SK-N-SH treated with all-trans-retinoic acid at 6 μM for 48 hours (cell line): ENCODE data around the gene DDX49.

Source experiments
- ARNTL ChIP-seq: fragments of 450-650 bp; formaldehyde crosslinking; IDR thresholded peaks from 2 replicates; pipeline ENCODE4 v1.5.0; 2020; ENCODE audit warnings: low read depth, mild to moderate bottlenecking, moderate library complexity, borderline replicate concordance
- CSDC2 ChIP-seq: fragments of 250-450 bp; sonication (Bioruptor Pico); IDR thresholded peaks from 2 replicates; pipeline ENCODE4 v1.5.0; 2020; ENCODE audit warnings: mild to moderate bottlenecking, moderate library complexity
- ISL1 ChIP-seq: fragments of 250-450 bp; sonication (Bioruptor Pico); IDR thresholded peaks from 2 replicates; pipeline ENCODE4 v2.1.2; 2022; ENCODE audit warnings: mild to moderate bottlenecking, moderate library complexity
- OSR1 ChIP-seq: fragments of 250-450 bp; sonication (Bioruptor Pico); IDR thresholded peaks from 2 replicates; pipeline ENCODE4 v1.8.0; 2022; ENCODE audit warnings: moderate library complexity, mild to moderate bottlenecking, inconsistent platforms
- RARB ChIP-seq: fragments of 250-450 bp; sonication (Bioruptor Pico); IDR thresholded peaks from 2 replicates; pipeline ENCODE4 v1.8.0; 2021; ENCODE audit warnings: mild to moderate bottlenecking, moderate library complexity
- ZFP3 ChIP-seq: fragments of 250-450 bp; sonication (Bioruptor Pico); IDR thresholded peaks from 2 replicates; pipeline ENCODE4 v1.5.0; 2020; ENCODE audit warnings: mild to moderate bottlenecking, moderate library complexity
- ZFP30 ChIP-seq: fragments of 450-650 bp; formaldehyde crosslinking; IDR thresholded peaks from 2 replicates; pipeline ENCODE4 v1.5.0; 2022; ENCODE audit warnings: mild to moderate bottlenecking, moderate library complexity
- TF ChIP-seq, protein P1 (sequence below): fragments of 250-450 bp; sonication (Bioruptor Pico); IDR thresholded peaks from 2 replicates; pipeline ENCODE4 v1.8.0; 2020; ENCODE audit warnings: mild to moderate bottlenecking, moderate library complexity, borderline replicate concordance
- TF ChIP-seq, protein P2 (sequence below): fragments of 250-450 bp; sonication (Bioruptor Pico); IDR thresholded peaks from 2 replicates; pipeline ENCODE4 v1.5.1; 2020; ENCODE audit warnings: low read depth, mild to moderate bottlenecking, moderate library complexity
- TF ChIP-seq, protein P3 (sequence below): fragments of 250-450 bp; sonication (Bioruptor Pico); IDR thresholded peaks from 2 replicates; pipeline ENCODE4 v1.5.1; 2021; ENCODE audit warnings: mild to moderate bottlenecking, moderate library complexity
- TF ChIP-seq, protein P4 (sequence below): fragments of 250-450 bp; sonication (Bioruptor Pico); IDR thresholded peaks from 2 replicates; pipeline ENCODE4 v1.5.0; 2020; ENCODE audit warnings: mild to moderate bottlenecking, moderate library complexity

DNA sequence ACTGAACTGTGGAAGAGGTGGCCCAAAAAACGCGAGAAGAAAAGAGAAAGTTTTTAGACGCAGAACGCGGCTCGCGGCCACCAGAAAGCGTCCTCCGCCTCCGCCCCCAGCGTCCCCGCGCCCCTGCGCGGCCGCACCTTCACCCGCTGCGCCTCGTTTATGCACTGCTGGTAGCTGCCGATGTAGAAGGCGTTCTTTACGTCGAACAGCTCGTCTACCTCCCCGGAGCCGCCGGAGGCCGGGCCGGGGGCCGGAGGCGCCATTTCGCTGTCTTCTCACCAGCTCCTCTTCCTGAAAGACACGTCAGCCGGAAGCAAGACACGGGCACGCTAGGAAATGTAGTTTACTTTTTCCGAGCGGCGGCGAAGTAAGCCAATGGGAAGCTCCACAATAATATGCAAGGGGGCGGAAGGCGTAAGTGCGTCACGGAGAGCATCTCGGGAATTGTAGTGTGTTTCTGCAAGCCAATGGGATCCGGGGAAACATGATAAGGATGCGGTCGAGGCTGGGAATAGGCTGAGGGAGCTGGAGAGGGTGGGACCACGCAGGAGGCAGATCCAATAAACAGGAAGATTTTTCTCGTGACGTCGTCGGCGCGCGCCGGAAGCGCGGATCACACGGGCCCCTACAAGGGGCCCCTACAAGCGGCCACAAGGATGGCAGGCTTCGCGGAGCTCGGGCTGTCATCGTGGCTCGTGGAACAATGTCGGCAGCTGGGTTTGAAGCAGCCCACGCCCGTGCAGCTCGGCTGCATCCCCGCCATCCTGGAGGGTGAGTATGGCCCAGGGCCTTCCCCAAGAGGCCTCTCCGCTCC lies at the start of gene DDX49, which contains the start of gene COPE:
- TF ChIP-seq, protein P1, sequence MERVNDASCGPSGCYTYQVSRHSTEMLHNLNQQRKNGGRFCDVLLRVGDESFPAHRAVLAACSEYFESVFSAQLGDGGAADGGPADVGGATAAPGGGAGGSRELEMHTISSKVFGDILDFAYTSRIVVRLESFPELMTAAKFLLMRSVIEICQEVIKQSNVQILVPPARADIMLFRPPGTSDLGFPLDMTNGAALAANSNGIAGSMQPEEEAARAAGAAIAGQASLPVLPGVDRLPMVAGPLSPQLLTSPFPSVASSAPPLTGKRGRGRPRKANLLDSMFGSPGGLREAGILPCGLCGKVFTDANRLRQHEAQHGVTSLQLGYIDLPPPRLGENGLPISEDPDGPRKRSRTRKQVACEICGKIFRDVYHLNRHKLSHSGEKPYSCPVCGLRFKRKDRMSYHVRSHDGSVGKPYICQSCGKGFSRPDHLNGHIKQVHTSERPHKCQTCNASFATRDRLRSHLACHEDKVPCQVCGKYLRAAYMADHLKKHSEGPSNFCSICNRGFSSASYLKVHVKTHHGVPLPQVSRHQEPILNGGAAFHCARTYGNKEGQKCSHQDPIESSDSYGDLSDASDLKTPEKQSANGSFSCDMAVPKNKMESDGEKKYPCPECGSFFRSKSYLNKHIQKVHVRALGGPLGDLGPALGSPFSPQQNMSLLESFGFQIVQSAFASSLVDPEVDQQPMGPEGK (CRISPR knock-in tag), result no peak
- TF ChIP-seq ZFP30 (CRISPR knock-in tag), result no peak
- TF ChIP-seq ISL1, result no peak
- no peak for TF ChIP-seq ARNTL (CRISPR knock-in tag)
- TF ChIP-seq, protein P2, sequence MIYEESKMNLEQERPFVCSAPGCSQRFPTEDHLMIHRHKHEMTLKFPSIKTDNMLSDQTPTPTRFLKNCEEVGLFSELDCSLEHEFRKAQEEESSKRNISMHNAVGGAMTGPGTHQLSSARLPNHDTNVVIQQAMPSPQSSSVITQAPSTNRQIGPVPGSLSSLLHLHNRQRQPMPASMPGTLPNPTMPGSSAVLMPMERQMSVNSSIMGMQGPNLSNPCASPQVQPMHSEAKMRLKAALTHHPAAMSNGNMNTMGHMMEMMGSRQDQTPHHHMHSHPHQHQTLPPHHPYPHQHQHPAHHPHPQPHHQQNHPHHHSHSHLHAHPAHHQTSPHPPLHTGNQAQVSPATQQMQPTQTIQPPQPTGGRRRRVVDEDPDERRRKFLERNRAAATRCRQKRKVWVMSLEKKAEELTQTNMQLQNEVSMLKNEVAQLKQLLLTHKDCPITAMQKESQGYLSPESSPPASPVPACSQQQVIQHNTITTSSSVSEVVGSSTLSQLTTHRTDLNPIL (CRISPR knock-in tag), result no peak
- TF ChIP-seq RARB, result no peak
- 0 out of 2 replicates have a peak, but pooled peaks have one; percentile 18 for TF ChIP-seq ZFP3
- no peak for TF ChIP-seq OSR1
- TF ChIP-seq, protein P3, sequence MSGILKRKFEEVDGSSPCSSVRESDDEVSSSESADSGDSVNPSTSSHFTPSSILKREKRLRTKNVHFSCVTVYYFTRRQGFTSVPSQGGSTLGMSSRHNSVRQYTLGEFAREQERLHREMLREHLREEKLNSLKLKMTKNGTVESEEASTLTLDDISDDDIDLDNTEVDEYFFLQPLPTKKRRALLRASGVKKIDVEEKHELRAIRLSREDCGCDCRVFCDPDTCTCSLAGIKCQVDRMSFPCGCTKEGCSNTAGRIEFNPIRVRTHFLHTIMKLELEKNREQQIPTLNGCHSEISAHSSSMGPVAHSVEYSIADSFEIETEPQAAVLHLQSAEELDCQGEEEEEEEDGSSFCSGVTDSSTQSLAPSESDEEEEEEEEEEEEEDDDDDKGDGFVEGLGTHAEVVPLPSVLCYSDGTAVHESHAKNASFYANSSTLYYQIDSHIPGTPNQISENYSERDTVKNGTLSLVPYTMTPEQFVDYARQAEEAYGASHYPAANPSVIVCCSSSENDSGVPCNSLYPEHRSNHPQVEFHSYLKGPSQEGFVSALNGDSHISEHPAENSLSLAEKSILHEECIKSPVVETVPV (CRISPR knock-in tag), result no peak
- TF ChIP-seq, protein P4, sequence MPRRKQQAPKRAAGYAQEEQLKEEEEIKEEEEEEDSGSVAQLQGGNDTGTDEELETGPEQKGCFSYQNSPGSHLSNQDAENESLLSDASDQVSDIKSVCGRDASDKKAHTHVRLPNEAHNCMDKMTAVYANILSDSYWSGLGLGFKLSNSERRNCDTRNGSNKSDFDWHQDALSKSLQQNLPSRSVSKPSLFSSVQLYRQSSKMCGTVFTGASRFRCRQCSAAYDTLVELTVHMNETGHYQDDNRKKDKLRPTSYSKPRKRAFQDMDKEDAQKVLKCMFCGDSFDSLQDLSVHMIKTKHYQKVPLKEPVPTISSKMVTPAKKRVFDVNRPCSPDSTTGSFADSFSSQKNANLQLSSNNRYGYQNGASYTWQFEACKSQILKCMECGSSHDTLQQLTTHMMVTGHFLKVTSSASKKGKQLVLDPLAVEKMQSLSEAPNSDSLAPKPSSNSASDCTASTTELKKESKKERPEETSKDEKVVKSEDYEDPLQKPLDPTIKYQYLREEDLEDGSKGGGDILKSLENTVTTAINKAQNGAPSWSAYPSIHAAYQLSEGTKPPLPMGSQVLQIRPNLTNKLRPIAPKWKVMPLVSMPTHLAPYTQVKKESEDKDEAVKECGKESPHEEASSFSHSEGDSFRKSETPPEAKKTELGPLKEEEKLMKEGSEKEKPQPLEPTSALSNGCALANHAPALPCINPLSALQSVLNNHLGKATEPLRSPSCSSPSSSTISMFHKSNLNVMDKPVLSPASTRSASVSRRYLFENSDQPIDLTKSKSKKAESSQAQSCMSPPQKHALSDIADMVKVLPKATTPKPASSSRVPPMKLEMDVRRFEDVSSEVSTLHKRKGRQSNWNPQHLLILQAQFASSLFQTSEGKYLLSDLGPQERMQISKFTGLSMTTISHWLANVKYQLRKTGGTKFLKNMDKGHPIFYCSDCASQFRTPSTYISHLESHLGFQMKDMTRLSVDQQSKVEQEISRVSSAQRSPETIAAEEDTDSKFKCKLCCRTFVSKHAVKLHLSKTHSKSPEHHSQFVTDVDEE (CRISPR knock-in tag), result no peak
- no peak for TF ChIP-seq CSDC2 (CRISPR knock-in tag)
